ENCODE results near the gene AURKB.

- TF ChIP-seq CTCF (IDR thresholded peaks at IDR 0.05; ENCODE audit: poor library complexity, severe bottlenecking) (peak; percentile 19), TAF1 (IDR thresholded peaks at IDR 0.05; ENCODE audit: low read depth) (no peak), POLR2AphosphoS5 (IDR thresholded peaks at IDR 0.05) (no peak), SMC3 (conservative IDR thresholded peaks at IDR 0.05; ENCODE audit: poor library complexity) (no peak), EP300 (conservative IDR thresholded peaks at IDR 0.05; ENCODE audit: poor library complexity, severe bottlenecking) (no peak), EZH2 (IDR thresholded peaks at IDR 0.05; ENCODE audit: borderline replicate concordance, insufficient read depth, low read length, poor library complexity, severe bottlenecking) (no peak), REST (IDR thresholded peaks at IDR 0.05; ENCODE audit: borderline replicate concordance) (no peak), MXI1 (conservative IDR thresholded peaks at IDR 0.05; ENCODE audit: poor library complexity, severe bottlenecking) (no peak)
Measured at GRCh38 chr17:8253801-8254200, 43.4 kb upstream of the AURKB start.
